ENCODE measurements around the gene PRND. TPM values are rescaled to one million over a fixed set of nuclear protein-coding genes. Genes with fewer than 3 reads are reported as not detected.
A peak's percentile ranks its signal among the peaks of the same experiment; 100 is the strongest.

PRND gene
- total RNA-seq, 4 donors from 2014 or later: not detected

GRCh38 chr20:4681991-4682401 is 39.7 kb upstream of the PRND start:
- Histone ChIP-seq H3K4me3 (no peak overlapping the region), H3K27me3 (no peaks in the 10 kb centered on the region), H3K36me3 (no peaks in the 10 kb centered on the region), H3K9me3 (no peaks in the 10 kb centered on the region), H3K27ac (no peak overlapping the region), H3K4me1 (peaks cover 17% of the 10 kb centered on the region)
- TF ChIP-seq EP300 (IDR thresholded peaks at IDR 0.05) (no peak), CTCF (IDR thresholded peaks at IDR 0.05) (no peak), POLR2AphosphoS5 (IDR thresholded peaks at IDR 0.05) (no peak), POLR2A (IDR thresholded peaks at IDR 0.05) (no peak)
- DNase-seq (ENCODE audit: low spot score in 2 of 2): peak in 1 of 2 donors; percentile 57
- WGBS: 34% methylated on average over 5 of the region's 5 CpGs

GRCh38 chr20:4682682-4683081 is 39.0 kb upstream of the PRND start:
- no peaks in the 10 kb centered on the region for H3K27me3 ChIP-seq
- 94% methylated on average over 6 of the region's 6 CpGs for WGBS
- peak in 1 of 2 donors; percentile 13 for DNase-seq (ENCODE audit: low spot score in 2 of 2)
- no peaks in the 10 kb centered on the region for H3K9me3 ChIP-seq
- TF ChIP-seq EP300 (IDR thresholded peaks at IDR 0.05) (no peak), CTCF (IDR thresholded peaks at IDR 0.05) (no peak), POLR2A (IDR thresholded peaks at IDR 0.05) (no peak), POLR2AphosphoS5 (IDR thresholded peaks at IDR 0.05) (no peak)
- H3K4me3 ChIP-seq: no peak overlapping the region
- no peak overlapping the region for H3K27ac ChIP-seq
- peaks cover 23% of the 10 kb centered on the region for H3K4me1 ChIP-seq
- no peaks in the 10 kb centered on the region for H3K36me3 ChIP-seq

GRCh38 chr20:4683261-4683660 is 38.4 kb upstream of the PRND start:
- 91% methylated on average over 2 of the region's 2 CpGs for WGBS
- Histone ChIP-seq H3K36me3 (no peaks in the 10 kb centered on the region), H3K4me3 (no peak overlapping the region), H3K27me3 (no peaks in the 10 kb centered on the region), H3K27ac (no peak overlapping the region), H3K4me1 (peaks cover 29% of the 10 kb centered on the region), H3K9me3 (no peaks in the 10 kb centered on the region)
- DNase-seq (ENCODE audit: low spot score in 2 of 2): peak in 1 of 2 donors; percentile 1
- TF ChIP-seq EP300 (IDR thresholded peaks at IDR 0.05): no peak
- no peak for TF ChIP-seq POLR2A (IDR thresholded peaks at IDR 0.05)
- no peak for TF ChIP-seq POLR2AphosphoS5 (IDR thresholded peaks at IDR 0.05)
- no peak for TF ChIP-seq CTCF (IDR thresholded peaks at IDR 0.05)

- 66% methylated on average over 6 of the region's 6 CpGs for WGBS
- Histone ChIP-seq H3K27me3 (no peaks in the 10 kb centered on the region), H3K4me3 (no peak overlapping the region), H3K4me1 (peaks cover 46% of the 10 kb centered on the region), H3K27ac (peak overlapping the region; percentile 98), H3K36me3 (no peaks in the 10 kb centered on the region), H3K9me3 (no peaks in the 10 kb centered on the region)
- TF ChIP-seq POLR2AphosphoS5 (IDR thresholded peaks at IDR 0.05) (no peak), CTCF (IDR thresholded peaks at IDR 0.05) (no peak), EP300 (IDR thresholded peaks at IDR 0.05) (no peak), POLR2A (IDR thresholded peaks at IDR 0.05) (no peak)
- DNase-seq (ENCODE audit: low spot score in 2 of 2): peak in 1 of 2 donors; percentile 63
Measured at GRCh38 chr20:4684837-4685413, 36.8 kb upstream of the PRND start.

GRCh38 chr20:4685923-4686221 is 35.8 kb upstream of the PRND start:
- peaks cover 54% of the 10 kb centered on the region for H3K4me1 ChIP-seq

More at GRCh38 chr20:4685923-4686221, 35.8 kb upstream of the PRND start:
- Histone ChIP-seq H3K27me3 (no peaks in the 10 kb centered on the region), H3K27ac (peak overlapping the region; percentile 98), H3K36me3 (no peaks in the 10 kb centered on the region), H3K4me3 (peak overlapping the region; percentile 92), H3K9me3 (no peaks in the 10 kb centered on the region)
- DNase-seq (ENCODE audit: low spot score in 2 of 2): no peak
- TF ChIP-seq POLR2A (IDR thresholded peaks at IDR 0.05) (no peak), POLR2AphosphoS5 (IDR thresholded peaks at IDR 0.05) (no peak), CTCF (IDR thresholded peaks at IDR 0.05) (no peak), EP300 (IDR thresholded peaks at IDR 0.05) (no peak)
- WGBS: 8% methylated on average over 8 of the region's 8 CpGs

Measured in suprapubic skin (tissue), 4 donors.